Activated T-cell treated with anti-CD3 and anti-CD28 coated beads, Interleukin-2, amount 50 U/mL, for 24 hours (primary cell): ENCODE results near the gene COG4.

Source experiments
- DNase-seq: peaks from one replicate; pipeline ENCODE4 v3.0.0-alpha.2; 2020
- H3K27ac Mint-ChIP-seq: 2 replicates; pipeline ENCODE4 v1.8.0; 2020; ENCODE audit warnings: mild to moderate bottlenecking, mixed read lengths
- H3K27me3 Mint-ChIP-seq: 2 replicates; pipeline ENCODE4 v1.8.0; 2020; ENCODE audit warnings: mixed read lengths
- H3K36me3 Mint-ChIP-seq: 2 replicates; pipeline ENCODE4 v1.8.0; 2020; ENCODE audit warnings: low read depth, mixed read lengths
- H3K4me1 Mint-ChIP-seq: 2 replicates; pipeline ENCODE4 v1.8.0; 2020; ENCODE audit warnings: low read depth, mixed read lengths
- H3K4me3 Mint-ChIP-seq: 2 replicates; pipeline ENCODE4 v1.8.0; 2020; ENCODE audit warnings: mild to moderate bottlenecking, moderate library complexity, mixed read lengths
- H3K9me3 Mint-ChIP-seq: 2 replicates; pipeline ENCODE4 v1.8.0; 2020; ENCODE audit warnings: mixed read lengths

COG4 gene

GRCh38 chr16:70478912-70479341 lies 44.4 kb downstream of the COG4 start:
- H3K4me1 Mint-ChIP-seq = peaks cover 31% of the 10 kb centered on the region
- no peak overlapping the region for H3K4me3 Mint-ChIP-seq
- peak overlapping the region; percentile 68 for H3K27ac Mint-ChIP-seq
- H3K9me3 Mint-ChIP-seq = no peaks in the 10 kb centered on the region
- peaks cover 68% of the 10 kb centered on the region for H3K36me3 Mint-ChIP-seq
- no peaks in the 10 kb centered on the region for H3K27me3 Mint-ChIP-seq
- no peak for DNase-seq

GRCh38 chr16:70478169-70478568 lies 45.2 kb downstream of the COG4 start:
- Mint-ChIP-seq H3K9me3 (no peaks in the 10 kb centered on the region), H3K4me1 (peaks cover 31% of the 10 kb centered on the region), H3K27ac (peak overlapping the region; percentile 93), H3K4me3 (no peak overlapping the region), H3K36me3 (peaks cover 68% of the 10 kb centered on the region), H3K27me3 (no peaks in the 10 kb centered on the region)
- DNase-seq = no peak

GRCh38 chr16:70476272-70477020 lies 46.9 kb downstream of the COG4 start:
- peak; percentile 65 for DNase-seq
- Mint-ChIP-seq H3K27me3 (no peaks in the 10 kb centered on the region), H3K4me1 (peaks cover 31% of the 10 kb centered on the region), H3K36me3 (peaks cover 56% of the 10 kb centered on the region), H3K4me3 (peak overlapping the region; percentile 59), H3K9me3 (no peaks in the 10 kb centered on the region), H3K27ac (peak overlapping the region; percentile 93)

GRCh38 chr16:70475054-70475871 lies 48.1 kb downstream of the COG4 start:
- H3K4me1 Mint-ChIP-seq = peaks cover 31% of the 10 kb centered on the region
- H3K9me3 Mint-ChIP-seq = no peaks in the 10 kb centered on the region
- H3K27me3 Mint-ChIP-seq = no peaks in the 10 kb centered on the region
- H3K27ac Mint-ChIP-seq = peak overlapping the region; percentile 72
- H3K36me3 Mint-ChIP-seq = peaks cover 49% of the 10 kb centered on the region
- no peak overlapping the region for H3K4me3 Mint-ChIP-seq
- DNase-seq = no peak

GRCh38 chr16:70474320-70475053 lies 48.9 kb downstream of the COG4 start:
- peak overlapping the region; percentile 68 for H3K27ac Mint-ChIP-seq
- H3K9me3 Mint-ChIP-seq = no peaks in the 10 kb centered on the region

GRCh38 chr16:70473446-70474319 lies 49.7 kb downstream of the COG4 start:
- peaks cover 38% of the 10 kb centered on the region for H3K36me3 Mint-ChIP-seq
- no peaks in the 10 kb centered on the region for H3K9me3 Mint-ChIP-seq
- H3K27me3 Mint-ChIP-seq = no peaks in the 10 kb centered on the region
- peaks cover 28% of the 10 kb centered on the region for H3K4me1 Mint-ChIP-seq
- no peak for DNase-seq
- H3K4me3 Mint-ChIP-seq = no peak overlapping the region
- peak overlapping the region; percentile 68 for H3K27ac Mint-ChIP-seq

More at GRCh38 chr16:70474320-70475053, 48.9 kb downstream of the COG4 start:
- H3K27me3 Mint-ChIP-seq = no peaks in the 10 kb centered on the region
- H3K4me1 Mint-ChIP-seq = peaks cover 31% of the 10 kb centered on the region
- DNase-seq = no peak
- H3K36me3 Mint-ChIP-seq = peaks cover 42% of the 10 kb centered on the region
- H3K4me3 Mint-ChIP-seq = no peak overlapping the region

- no peaks in the 10 kb centered on the region for H3K9me3 Mint-ChIP-seq
- H3K36me3 Mint-ChIP-seq = peaks cover 31% of the 10 kb centered on the region
- H3K27me3 Mint-ChIP-seq = no peaks in the 10 kb centered on the region
These were observed 50.4 kb downstream of the COG4 start for GRCh38 chr16:70472786-70473433.

GRCh38 chr16:70470927-70471341 lies 52.4 kb downstream of the COG4 start:
- Mint-ChIP-seq H3K36me3 (peaks cover 23% of the 10 kb centered on the region), H3K9me3 (no peaks in the 10 kb centered on the region), H3K4me3 (no peak overlapping the region), H3K27me3 (no peaks in the 10 kb centered on the region), H3K27ac (no peak overlapping the region), H3K4me1 (peaks cover 5% of the 10 kb centered on the region)
- no peak for DNase-seq

More at GRCh38 chr16:70472786-70473433, 50.4 kb downstream of the COG4 start:
- Mint-ChIP-seq H3K27ac (peak overlapping the region; percentile 40), H3K4me1 (peaks cover 22% of the 10 kb centered on the region), H3K4me3 (no peak overlapping the region)
- DNase-seq = no peak

GRCh38 chr16:70470141-70470926 lies 53.0 kb downstream of the COG4 start:
- Mint-ChIP-seq H3K9me3 (no peaks in the 10 kb centered on the region), H3K27ac (peak overlapping the region; percentile 15), H3K4me1 (no peaks in the 10 kb centered on the region), H3K36me3 (peaks cover 19% of the 10 kb centered on the region), H3K4me3 (no peak overlapping the region), H3K27me3 (no peaks in the 10 kb centered on the region)
- DNase-seq = no peak

GRCh38 chr16:70468776-70469525 lies 54.4 kb downstream of the COG4 start:
- no peaks in the 10 kb centered on the region for H3K9me3 Mint-ChIP-seq

GRCh38 chr16:70467608-70468007 lies 55.7 kb downstream of the COG4 start:
- no peak overlapping the region for H3K4me3 Mint-ChIP-seq
- H3K27ac Mint-ChIP-seq = peak overlapping the region; percentile 6
- no peaks in the 10 kb centered on the region for H3K27me3 Mint-ChIP-seq
- no peaks in the 10 kb centered on the region for H3K4me1 Mint-ChIP-seq
- H3K36me3 Mint-ChIP-seq = peaks cover 18% of the 10 kb centered on the region
- DNase-seq = no peak
- H3K9me3 Mint-ChIP-seq = no peaks in the 10 kb centered on the region

More at GRCh38 chr16:70468776-70469525, 54.4 kb downstream of the COG4 start:
- H3K27ac Mint-ChIP-seq = no peak overlapping the region
- H3K36me3 Mint-ChIP-seq = peaks cover 24% of the 10 kb centered on the region
- no peaks in the 10 kb centered on the region for H3K27me3 Mint-ChIP-seq
- no peaks in the 10 kb centered on the region for H3K4me1 Mint-ChIP-seq
- H3K4me3 Mint-ChIP-seq = no peak overlapping the region
- DNase-seq = no peak

- no peaks in the 10 kb centered on the region for H3K4me1 Mint-ChIP-seq
- H3K27ac Mint-ChIP-seq = no peak overlapping the region
- no peak overlapping the region for H3K4me3 Mint-ChIP-seq
- DNase-seq = no peak
- peaks cover 18% of the 10 kb centered on the region for H3K36me3 Mint-ChIP-seq
- no peaks in the 10 kb centered on the region for H3K27me3 Mint-ChIP-seq
- H3K9me3 Mint-ChIP-seq = no peaks in the 10 kb centered on the region
These were observed 56.2 kb downstream of the COG4 start for GRCh38 chr16:70467113-70467512.
